K562 (cell line): Measurements from ENCODE around the gene NUB1. TPM values are rescaled to one million over a fixed set of nuclear protein-coding genes. Genes with fewer than 3 reads are reported as not detected.

Experiments
- ARHGAP35 ChIP-seq: fragments of 450-650 bp; IDR thresholded peaks from 2 replicates; pipeline ENCODE4 v1.6.1; 2018; ENCODE audit not compliant: partially characterized antibody
- CBX5 ChIP-seq: IDR thresholded peaks from 2 replicates; pipeline ENCODE4 v1.6.1; 2014; ENCODE audit warnings: low read depth, borderline replicate concordance
- CREB5 ChIP-seq: fragments of 250-450 bp; sonication (Bioruptor Pico); IDR thresholded peaks from 2 replicates; pipeline ENCODE4 v1.5.0; 2020; ENCODE audit warnings: mild to moderate bottlenecking
- FIP1L1 ChIP-seq: fragments of 200-400 bp; formaldehyde crosslinking; IDR thresholded peaks from 2 replicates; pipeline ENCODE4 v1.6.1; 2018; ENCODE audit warnings: mild to moderate bottlenecking, low read depth, low read length; ENCODE audit not compliant: poor library complexity, severe bottlenecking
- FOXK1 ChIP-seq: sonication (generic); formaldehyde crosslinking; IDR thresholded peaks from 2 replicates; pipeline ENCODE4 v1.8.0; 2022; ENCODE audit warnings: missing genetic modification reagents, mild to moderate bottlenecking, borderline replicate concordance
- FOXK2 ChIP-seq, 2 experiments: fragments of 450-650 bp; IDR thresholded peaks in 1 of 2; conservative IDR thresholded peaks in 1 of 2; 2 replicates each; pipeline ENCODE4 v1.6.1; 2016; ENCODE audit warnings: low read depth in 2 of 2, mild to moderate bottlenecking in 1 of 2
- GTF2B ChIP-seq: IDR thresholded peaks from 2 replicates; pipeline ENCODE4 v1.6.1; 2011; ENCODE audit not compliant: insufficient read length; ENCODE audit errors: extremely low read depth
- HCFC1 ChIP-seq: IDR thresholded peaks from 2 replicates; pipeline ENCODE4 v1.6.1; 2012; ENCODE audit warnings: low read depth, low read length, improper control_type of control experiment
- MNT ChIP-seq, 2 experiments: fragments of 450-650 bp; conservative IDR thresholded peaks; 2 replicates each; pipeline ENCODE4 v1.6.1; 2017; ENCODE audit warnings: mild to moderate bottlenecking in 2 of 2, moderate library complexity in 2 of 2
- PHTF2 ChIP-seq: fragments of 250-450 bp; sonication (Bioruptor Pico); IDR thresholded peaks from 2 replicates; pipeline ENCODE4 v1.5.0; 2021; ENCODE audit warnings: mild to moderate bottlenecking
- RB1 ChIP-seq: fragments of 450-650 bp; IDR thresholded peaks from 2 replicates; pipeline ENCODE4 v1.6.1; 2017; ENCODE audit warnings: low read depth, mild to moderate bottlenecking
- RBM39 ChIP-seq: fragments of 200-400 bp; formaldehyde crosslinking; optimal IDR thresholded peaks from 2 replicates; pipeline ENCODE3; 2018; ENCODE audit warnings: low read depth, low read length
- SMC3 ChIP-seq: conservative IDR thresholded peaks from 2 replicates; pipeline ENCODE4 v1.6.1; 2011; ENCODE audit warnings: low read depth, low read length, improper control_type of control experiment; ENCODE audit not compliant: insufficient read depth
- ZNF277 ChIP-seq: fragments of 250-450 bp; sonication (Bioruptor Pico); IDR thresholded peaks from 2 replicates; pipeline ENCODE4 v1.8.0; 2022; ENCODE audit warnings: inconsistent platforms, mild to moderate bottlenecking, moderate library complexity, borderline replicate concordance
- ZNF347 ChIP-seq: fragments of 450-650 bp; formaldehyde crosslinking; IDR thresholded peaks from 2 replicates; pipeline ENCODE4 v1.4.0; 2020; ENCODE audit warnings: low read depth, mild to moderate bottlenecking, moderate library complexity
- ZNF609 ChIP-seq: sonication (generic); formaldehyde crosslinking; IDR thresholded peaks from 2 replicates; pipeline ENCODE4 v1.8.1; 2023; ENCODE audit warnings: missing genetic modification reagents, mild to moderate bottlenecking, borderline replicate concordance
- polyA plus RNA-seq, 8 experiments: library from polyadenylated mRNA; depleted of rRNA in 4 of 8; stranded (reverse) in 5 of 8; unstranded in 3 of 8; fragments of >200 nt; fragmentation: Nextera tagmentation in 2 of 8; fragmentation: Illumina TruSeq in 1 of 8; extraction: Ambion mirVana in 2 of 8; extraction: Trizol in 1 of 8; gene quantifications; 2 replicates each; pipeline versions ENCODE4 v1.2.1 to v1.2.3, GENCODE V29; 2011 to 2014; ENCODE audit warnings: inconsistent platforms in 1 of 8, missing spikeins in 1 of 8
- total RNA-seq, 7 experiments: library from RNA; depleted of rRNA in 6 of 7; stranded (reverse); fragments of >200 nt in 6 of 7; fragmentation: Illumina TruSeq in 2 of 7; extraction: Trizol in 2 of 7; gene quantifications; 2 replicates each; pipeline versions ENCODE4 v1.2.1 to v1.2.3, GENCODE V29; 2011 to 2021; ENCODE audit warnings: low replicate concordance in 1 of 7

Gene NUB1
- total and polyA plus RNA-seq, 9 of the 15 experiments (the other 6 are each of a cell fraction or from before 2014, with no cell fraction given), result 43.2 to 159 (median 85.2) TPM

- TF ChIP-seq ZNF609 (CRISPR knock-in tag), result no peak
- TF ChIP-seq RB1, result peak; percentile 98
- TF ChIP-seq FOXK2 (conservative IDR thresholded peaks at IDR 0.05 in 1 of 2, IDR thresholded peaks at IDR 0.05 in 1 of 2; ENCODE audit: low read depth in 2 of 2), result peak; percentile 90 to 94
- TF ChIP-seq CREB5 (CRISPR knock-in tag), result no peak
- TF ChIP-seq ZNF277 (CRISPR knock-in tag), result no peak
- no peak for TF ChIP-seq GTF2B
- TF ChIP-seq PHTF2, result no peak
- TF ChIP-seq HCFC1, result peak; percentile 71
- no peak for TF ChIP-seq ZNF347 (CRISPR knock-in tag)
- TF ChIP-seq CBX5, result peak; percentile 10; the same call in 1 of the 2 replicates
- peak; percentile 91 to 98 for TF ChIP-seq MNT (conservative IDR thresholded peaks at IDR 0.05)
- peak; percentile 89 for TF ChIP-seq FIP1L1
- TF ChIP-seq SMC3, result no peak
- TF ChIP-seq RBM39, result no peak
- TF ChIP-seq FOXK1, result no peak
- TF ChIP-seq ARHGAP35, result no peak
Measured at GRCh38 chr7:151341357-151342101, at the start of gene NUB1 (continued).
